ENCODE data around the gene STT3A. TPM values are rescaled to one million over a fixed set of nuclear protein-coding genes. Genes with fewer than 3 reads are reported as not detected.

STT3A gene
- total and polyA plus RNA-seq, 2 of the 13 experiments (the other 11 are each of a cell fraction or from before 2014, with no cell fraction given): 229 to 319 TPM

DNA sequence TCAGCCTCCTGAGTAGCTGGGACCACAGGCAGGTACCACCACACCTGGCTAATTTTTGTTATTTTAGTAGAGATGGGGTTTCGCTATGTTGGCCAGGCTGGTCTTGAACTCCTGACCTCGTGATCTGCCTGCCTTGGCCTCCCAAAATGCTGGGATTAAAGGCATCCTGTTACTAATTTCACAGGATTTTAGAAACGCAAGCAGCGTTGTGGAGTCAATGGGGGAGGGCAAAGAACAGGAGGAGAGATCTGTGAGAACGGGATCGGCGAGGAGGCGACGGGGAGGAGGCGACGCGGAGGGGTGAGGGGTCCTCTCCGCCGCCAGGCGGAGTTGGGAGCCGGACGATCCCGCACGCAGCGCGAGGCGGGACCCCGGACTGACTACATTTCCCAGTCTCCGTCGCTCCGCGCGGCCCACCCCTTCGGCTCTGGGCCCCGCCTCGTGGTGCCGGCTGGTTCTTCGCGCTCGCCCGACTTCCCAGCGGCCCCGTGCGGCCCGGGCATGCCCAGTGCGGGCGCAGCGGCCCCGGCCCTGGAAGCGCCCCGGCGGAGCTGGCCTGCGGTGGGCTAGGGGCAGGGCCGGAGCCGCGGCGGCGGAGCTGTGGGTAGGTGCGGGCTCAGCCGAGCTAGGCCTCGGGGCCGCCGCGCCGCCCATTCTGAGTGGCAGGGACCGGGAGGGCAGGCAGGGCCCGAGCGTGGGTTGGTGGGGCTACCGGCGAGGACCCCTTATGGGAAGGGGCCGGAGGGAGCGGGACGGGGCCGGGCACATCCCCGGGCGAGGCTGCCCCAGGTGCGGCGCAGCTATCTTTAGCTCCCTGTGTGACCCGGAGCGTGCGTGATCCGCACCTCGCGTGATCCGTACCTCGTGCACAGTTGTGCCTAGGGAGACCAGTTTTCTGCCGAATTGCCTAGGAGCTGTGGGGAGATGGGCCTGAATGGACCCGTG is 23.4 kb upstream of the STT3A start, which contains the start of gene EI24 (continued):
- TF ChIP-seq ZNF891 (CRISPR knock-in tag; IDR thresholded peaks at IDR 0.05) (peak; percentile 78; the same call in 1 of the 2 replicates), ZSCAN21 (CRISPR knock-in tag; IDR thresholded peaks at IDR 0.05; ENCODE audit: borderline replicate concordance) (peak; percentile 82), FOXA1 (IDR thresholded peaks at IDR 0.05) (no peak), FOXA1 (CRISPR knock-in tag; IDR thresholded peaks at IDR 0.05) (0 out of 2 replicates have a peak, but pooled peaks have one; percentile 33), YEATS4 (CRISPR knock-in tag; IDR thresholded peaks at IDR 0.05; ENCODE audit: borderline replicate concordance) (peak; percentile 70; the same call in 1 of the 2 replicates), YEATS2 (CRISPR knock-in tag; IDR thresholded peaks at IDR 0.05; ENCODE audit: borderline replicate concordance) (peak; percentile 49; the same call in 1 of the 2 replicates), SUZ12 (IDR thresholded peaks at IDR 0.05; ENCODE audit: low read depth, low read length) (peak; percentile 39; the same call in 1 of the 2 replicates), ZNF563 (CRISPR knock-in tag; IDR thresholded peaks at IDR 0.05) (0 out of 2 replicates have a peak, but pooled peaks have one; percentile 26), ZBTB1 (CRISPR knock-in tag; IDR thresholded peaks at IDR 0.05; ENCODE audit: borderline replicate concordance) (no peak), ZFP90 (CRISPR knock-in tag; IDR thresholded peaks at IDR 0.05; ENCODE audit: borderline replicate concordance) (0 out of 2 replicates have a peak, but pooled peaks have one; percentile 4), ZNF556 (CRISPR knock-in tag; IDR thresholded peaks at IDR 0.05; ENCODE audit: borderline replicate concordance) (peak; percentile 59; the same call in 1 of the 2 replicates), THAP11 (CRISPR knock-in tag; IDR thresholded peaks at IDR 0.05) (peak; percentile 98), ELF3 (CRISPR knock-in tag; IDR thresholded peaks at IDR 0.05) (peak; percentile 46), ZIK1 (CRISPR knock-in tag; IDR thresholded peaks at IDR 0.05; ENCODE audit: borderline replicate concordance, low read depth) (no peak), FOXC1 (CRISPR knock-in tag; IDR thresholded peaks at IDR 0.05; ENCODE audit: borderline replicate concordance) (peak; percentile 92), ZNF780A (CRISPR knock-in tag; IDR thresholded peaks at IDR 0.05) (no peak), NBN (conservative IDR thresholded peaks at IDR 0.05) (no peak), ZNF589 (CRISPR knock-in tag; conservative IDR thresholded peaks at IDR 0.05) (no peak), FIP1L1 (IDR thresholded peaks at IDR 0.05; ENCODE audit: borderline replicate concordance, insufficient read depth, low read depth, low read length) (no peak)
- TF ChIP-seq, protein P1, sequence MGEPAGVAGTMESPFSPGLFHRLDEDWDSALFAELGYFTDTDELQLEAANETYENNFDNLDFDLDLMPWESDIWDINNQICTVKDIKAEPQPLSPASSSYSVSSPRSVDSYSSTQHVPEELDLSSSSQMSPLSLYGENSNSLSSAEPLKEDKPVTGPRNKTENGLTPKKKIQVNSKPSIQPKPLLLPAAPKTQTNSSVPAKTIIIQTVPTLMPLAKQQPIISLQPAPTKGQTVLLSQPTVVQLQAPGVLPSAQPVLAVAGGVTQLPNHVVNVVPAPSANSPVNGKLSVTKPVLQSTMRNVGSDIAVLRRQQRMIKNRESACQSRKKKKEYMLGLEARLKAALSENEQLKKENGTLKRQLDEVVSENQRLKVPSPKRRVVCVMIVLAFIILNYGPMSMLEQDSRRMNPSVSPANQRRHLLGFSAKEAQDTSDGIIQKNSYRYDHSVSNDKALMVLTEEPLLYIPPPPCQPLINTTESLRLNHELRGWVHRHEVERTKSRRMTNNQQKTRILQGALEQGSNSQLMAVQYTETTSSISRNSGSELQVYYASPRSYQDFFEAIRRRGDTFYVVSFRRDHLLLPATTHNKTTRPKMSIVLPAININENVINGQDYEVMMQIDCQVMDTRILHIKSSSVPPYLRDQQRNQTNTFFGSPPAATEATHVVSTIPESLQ (CRISPR knock-in tag; conservative IDR thresholded peaks at IDR 0.05): no peak
- TF ChIP-seq, protein P2, sequence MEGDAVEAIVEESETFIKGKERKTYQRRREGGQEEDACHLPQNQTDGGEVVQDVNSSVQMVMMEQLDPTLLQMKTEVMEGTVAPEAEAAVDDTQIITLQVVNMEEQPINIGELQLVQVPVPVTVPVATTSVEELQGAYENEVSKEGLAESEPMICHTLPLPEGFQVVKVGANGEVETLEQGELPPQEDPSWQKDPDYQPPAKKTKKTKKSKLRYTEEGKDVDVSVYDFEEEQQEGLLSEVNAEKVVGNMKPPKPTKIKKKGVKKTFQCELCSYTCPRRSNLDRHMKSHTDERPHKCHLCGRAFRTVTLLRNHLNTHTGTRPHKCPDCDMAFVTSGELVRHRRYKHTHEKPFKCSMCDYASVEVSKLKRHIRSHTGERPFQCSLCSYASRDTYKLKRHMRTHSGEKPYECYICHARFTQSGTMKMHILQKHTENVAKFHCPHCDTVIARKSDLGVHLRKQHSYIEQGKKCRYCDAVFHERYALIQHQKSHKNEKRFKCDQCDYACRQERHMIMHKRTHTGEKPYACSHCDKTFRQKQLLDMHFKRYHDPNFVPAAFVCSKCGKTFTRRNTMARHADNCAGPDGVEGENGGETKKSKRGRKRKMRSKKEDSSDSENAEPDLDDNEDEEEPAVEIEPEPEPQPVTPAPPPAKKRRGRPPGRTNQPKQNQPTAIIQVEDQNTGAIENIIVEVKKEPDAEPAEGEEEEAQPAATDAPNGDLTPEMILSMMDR (CRISPR knock-in tag; IDR thresholded peaks at IDR 0.05): peak; percentile 85
- TF ChIP-seq, protein P3, sequence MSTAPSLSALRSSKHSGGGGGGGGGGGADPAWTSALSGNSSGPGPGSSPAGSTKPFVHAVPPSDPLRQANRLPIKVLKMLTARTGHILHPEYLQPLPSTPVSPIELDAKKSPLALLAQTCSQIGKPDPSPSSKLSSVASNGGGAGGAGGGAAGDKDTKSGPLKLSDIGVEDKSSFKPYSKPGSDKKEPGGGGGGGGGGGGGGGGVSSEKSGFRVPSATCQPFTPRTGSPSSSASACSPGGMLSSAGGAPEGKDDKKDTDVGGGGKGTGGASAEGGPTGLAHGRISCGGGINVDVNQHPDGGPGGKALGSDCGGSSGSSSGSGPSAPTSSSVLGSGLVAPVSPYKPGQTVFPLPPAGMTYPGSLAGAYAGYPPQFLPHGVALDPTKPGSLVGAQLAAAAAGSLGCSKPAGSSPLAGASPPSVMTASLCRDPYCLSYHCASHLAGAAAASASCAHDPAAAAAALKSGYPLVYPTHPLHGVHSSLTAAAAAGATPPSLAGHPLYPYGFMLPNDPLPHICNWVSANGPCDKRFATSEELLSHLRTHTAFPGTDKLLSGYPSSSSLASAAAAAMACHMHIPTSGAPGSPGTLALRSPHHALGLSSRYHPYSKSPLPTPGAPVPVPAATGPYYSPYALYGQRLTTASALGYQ (CRISPR knock-in tag; IDR thresholded peaks at IDR 0.05): no peak
- TF ChIP-seq, protein P4, sequence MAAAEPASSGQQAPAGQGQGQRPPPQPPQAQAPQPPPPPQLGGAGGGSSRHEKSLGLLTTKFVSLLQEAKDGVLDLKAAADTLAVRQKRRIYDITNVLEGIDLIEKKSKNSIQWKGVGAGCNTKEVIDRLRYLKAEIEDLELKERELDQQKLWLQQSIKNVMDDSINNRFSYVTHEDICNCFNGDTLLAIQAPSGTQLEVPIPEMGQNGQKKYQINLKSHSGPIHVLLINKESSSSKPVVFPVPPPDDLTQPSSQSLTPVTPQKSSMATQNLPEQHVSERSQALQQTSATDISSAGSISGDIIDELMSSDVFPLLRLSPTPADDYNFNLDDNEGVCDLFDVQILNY (CRISPR knock-in tag; conservative IDR thresholded peaks at IDR 0.05): peak; percentile 46; the same call in 1 of the 2 replicates
